H1 (cell line): Measurements from ENCODE around the gene MSANTD3. TPM values are rescaled to one million over a fixed set of nuclear protein-coding genes. Genes with fewer than 3 reads are reported as not detected.

ENCODE experiments used
- CTCF ChIA-PET: fragments of 300-600 bp; sonication (Branson Sonifier 250); formaldehyde crosslinking; loops from one replicate; lab custom pipeline; 2021; ENCODE audit not compliant: partially characterized antibody; lab: Charles Lee
- POLR2A ChIA-PET: fragments of 300-600 bp; sonication (Branson Sonifier 250); formaldehyde crosslinking; loops from one replicate; lab custom pipeline; 2021; ENCODE audit warnings: inconsistent platforms; ENCODE audit not compliant: partially characterized antibody; lab: Charles Lee
- DNase-seq, 2 experiments: peaks; one replicate each; pipeline versions ENCODE4 v3.0.0 to v3.0.0-alpha.2; 2010 to 2022; ENCODE audit warnings: low spot score in 2 of 2, low read depth in 1 of 2, mixed read lengths in 1 of 2
- FAIRE-seq: peaks from 2 replicates; lab custom pipeline; 2011; peaks lifted over from hg19 to GRCh38; lab: Jason Lieb, UNC
- H2AFZ ChIP-seq: 2 replicates; pipeline ENCODE4 v1.8.1; 2012; ENCODE audit warnings: low read length, inconsistent platforms
- H2AK5ac ChIP-seq: 2 replicates; pipeline ENCODE4 v1.6.1; 2013; ENCODE audit warnings: low read depth, low read length
- H2BK120ac ChIP-seq: replicated peaks from 2 replicates; pipeline ENCODE3; 2013; ENCODE audit warnings: low read depth, low read length, inconsistent platforms
- H2BK12ac ChIP-seq: 2 replicates; pipeline ENCODE4 v1.6.1; 2013; ENCODE audit warnings: low read depth, low read length
- H2BK15ac ChIP-seq: 2 replicates; pipeline ENCODE4 v1.6.1; 2013; ENCODE audit warnings: low read length
- H2BK20ac ChIP-seq: 2 replicates; pipeline ENCODE4 v1.6.1; 2013; ENCODE audit warnings: low read length
- H2BK5ac ChIP-seq: 2 replicates; pipeline ENCODE4 v1.6.1; 2013; ENCODE audit warnings: low read depth, low read length
- H3K14ac ChIP-seq: 2 replicates; pipeline ENCODE4 v1.6.1; 2013; ENCODE audit warnings: inconsistent platforms; ENCODE audit not compliant: insufficient read length
- H3K18ac ChIP-seq: 2 replicates; pipeline ENCODE4 v1.6.1; 2013; ENCODE audit warnings: low read length; ENCODE audit errors: extremely low read depth
- H3K23ac ChIP-seq: 2 replicates; pipeline ENCODE4 v1.6.1; 2013; ENCODE audit warnings: inconsistent platforms; ENCODE audit not compliant: insufficient read length
- H3K23me2 ChIP-seq: 2 replicates; pipeline ENCODE4 v1.6.1; 2013; ENCODE audit warnings: low read depth, low read length
- H3K27ac ChIP-seq: 2 replicates; pipeline ENCODE4 v1.6.1; 2011; ENCODE audit warnings: low read depth, low read length, inconsistent platforms
- H3K27me3 ChIP-seq, 4 experiments: replicated peaks in 1 of 4; 1 replicate in 1 of 4; 2 replicates in 3 of 4; pipeline versions ENCODE4 v1.6.1 to v1.8.1; 2011 to 2013; ENCODE audit warnings: low read length in 3 of 4, mild to moderate bottlenecking in 3 of 4, inconsistent platforms in 2 of 4, mixed read lengths in 2 of 4, moderate library complexity in 1 of 4; ENCODE audit not compliant: control insufficient read depth in 3 of 4, insufficient read depth in 3 of 4; ENCODE audit errors: extremely low read depth in 1 of 4
- H3K36me3 ChIP-seq, 4 experiments: 2 replicates each; pipeline versions ENCODE4 v1.6.1 to v1.8.1; 2011 to 2013; ENCODE audit warnings: mild to moderate bottlenecking in 4 of 4, low read length in 3 of 4, moderate library complexity in 2 of 4, control low read depth in 1 of 4, inconsistent platforms in 1 of 4; ENCODE audit not compliant: insufficient read depth in 4 of 4, control insufficient read depth in 2 of 4
- H3K4ac ChIP-seq: replicated peaks from 2 replicates; pipeline ENCODE3; 2013; ENCODE audit warnings: low read length, low read depth, mixed read lengths, inconsistent platforms; ENCODE audit not compliant: insufficient read length
- H3K4me1 ChIP-seq, 4 experiments: replicated peaks in 1 of 4; 1 replicate in 1 of 4; 2 replicates in 3 of 4; pipeline versions ENCODE4 v1.6.1 to v1.8.1; 2011 to 2013; ENCODE audit warnings: low read length in 3 of 4, inconsistent platforms in 2 of 4, mixed read lengths in 1 of 4; ENCODE audit not compliant: insufficient read depth in 4 of 4, control insufficient read depth in 3 of 4
- H3K4me2 ChIP-seq, 2 experiments: 2 replicates each; pipeline versions ENCODE4 v1.6.1 to v1.8.1; 2011 to 2013; ENCODE audit warnings: low read depth in 2 of 2, low read length in 2 of 2, control low read depth in 1 of 2, inconsistent platforms in 1 of 2, mild to moderate bottlenecking in 1 of 2; ENCODE audit not compliant: insufficient read depth in 1 of 2
- H3K4me3 ChIP-seq, 4 experiments: fragments of 200-600, 300-600 bp in 1 of 4; sonication (generic), shearing (Covaris generic), sonication (Bioruptor Twin) in 1 of 4; 2 replicates each; pipeline versions ENCODE4 v1.5.1 to v1.8.1; 2011 to 2016; ENCODE audit warnings: low read length in 4 of 4, low read depth in 3 of 4, control low read depth in 2 of 4, inconsistent platforms in 2 of 4, mild to moderate bottlenecking in 2 of 4, mixed read lengths in 1 of 4, moderate library complexity in 1 of 4; ENCODE audit not compliant: insufficient read depth in 2 of 4; ENCODE audit errors: extremely low read depth in 1 of 4
- H3K56ac ChIP-seq: replicated peaks from 2 replicates; pipeline ENCODE3; 2013; ENCODE audit warnings: low read depth, mild to moderate bottlenecking, mixed read lengths, low read length, inconsistent platforms; ENCODE audit not compliant: insufficient read length
- H3K79me1 ChIP-seq: 2 replicates; pipeline ENCODE4 v1.6.1; 2013; ENCODE audit warnings: low read depth, low read length, control low read depth
- H3K79me2 ChIP-seq, 2 experiments: 2 replicates each; pipeline versions ENCODE4 v1.6.1 to v1.8.1; 2012 to 2013; ENCODE audit warnings: low read length in 2 of 2, mild to moderate bottlenecking in 2 of 2, inconsistent platforms in 1 of 2; ENCODE audit not compliant: insufficient read depth in 2 of 2, control insufficient read depth in 1 of 2
- H3K9ac ChIP-seq, 4 experiments: replicated peaks in 1 of 4; 1 replicate in 1 of 4; 2 replicates in 3 of 4; pipeline versions ENCODE4 v1.6.1 to v1.8.1; 2011 to 2013; ENCODE audit warnings: low read depth in 3 of 4, low read length in 3 of 4, control low read depth in 2 of 4, mild to moderate bottlenecking in 2 of 4, moderate library complexity in 2 of 4, inconsistent platforms in 1 of 4; ENCODE audit errors: extremely low read depth in 1 of 4
- H3K9me3 ChIP-seq, 2 experiments: 2 replicates each; pipeline versions ENCODE4 v1.6.1 to v1.8.1; 2012 to 2013; ENCODE audit warnings: mild to moderate bottlenecking in 2 of 2, moderate library complexity in 2 of 2, control low read depth in 1 of 2, inconsistent platforms in 1 of 2, low read depth in 1 of 2, low read length in 1 of 2, mixed read lengths in 1 of 2; ENCODE audit not compliant: insufficient read depth in 2 of 2
- H4K20me1 ChIP-seq, 2 experiments: replicated peaks in 1 of 2; 2 replicates each; pipeline versions ENCODE3 to v1.8.1; 2011 to 2013; ENCODE audit warnings: inconsistent platforms in 2 of 2, low read length in 2 of 2, mild to moderate bottlenecking in 1 of 2; ENCODE audit not compliant: insufficient read depth in 2 of 2, control insufficient read depth in 1 of 2
- H4K5ac ChIP-seq: 2 replicates; pipeline ENCODE4 v1.6.1; 2013; ENCODE audit warnings: low read length, low read depth, mixed read lengths, inconsistent platforms; ENCODE audit not compliant: insufficient read length
- H4K8ac ChIP-seq: 2 replicates; pipeline ENCODE4 v1.8.0; 2013; ENCODE audit warnings: mild to moderate bottlenecking, moderate library complexity, low read length, inconsistent platforms; ENCODE audit not compliant: insufficient read depth; ENCODE audit errors: extremely low read depth
- H4K91ac ChIP-seq: replicated peaks from 2 replicates; pipeline ENCODE3; 2013; ENCODE audit warnings: low read length, mixed read lengths, inconsistent platforms; ENCODE audit not compliant: insufficient read length
- CEBPB ChIP-seq: IDR thresholded peaks from 2 replicates; pipeline ENCODE4 v1.6.1; 2012; ENCODE audit warnings: low read depth, low read length
- CTBP2 ChIP-seq: IDR thresholded peaks from 2 replicates; pipeline ENCODE4 v1.7.0; 2011; ENCODE audit warnings: borderline replicate concordance, mild to moderate bottlenecking, moderate library complexity, mixed read lengths, low read length; ENCODE audit not compliant: insufficient read depth, insufficient read length
- KDM5A ChIP-seq: fragments of 200-600 bp; IDR thresholded peaks from 2 replicates; pipeline ENCODE4 v1.7.1; 2012; ENCODE audit warnings: mild to moderate bottlenecking, low read length, inconsistent platforms, mixed read lengths
- PHF8 ChIP-seq: fragments of 200-600 bp; sonication (generic); conservative IDR thresholded peaks from 2 replicates; pipeline ENCODE4 v1.7.1; 2012; ENCODE audit warnings: low read depth, mild to moderate bottlenecking, inconsistent platforms, low read length, moderate library complexity
- POLR2AphosphoS5 ChIP-seq: IDR thresholded peaks from 2 replicates; pipeline ENCODE4 v1.6.1; 2011; ENCODE audit warnings: low read depth, low read length
- RXRA ChIP-seq: IDR thresholded peaks from 2 replicates; pipeline ENCODE4 v1.6.1; 2011; ENCODE audit warnings: low read depth, mild to moderate bottlenecking, low read length, moderate library complexity; ENCODE audit not compliant: insufficient read depth
- SIRT6 ChIP-seq: IDR thresholded peaks from one replicate; pipeline ENCODE4 v1.7.1; 2012; ENCODE audit warnings: low read length, inconsistent platforms
- SP4 ChIP-seq: IDR thresholded peaks from 2 replicates; pipeline ENCODE4 v1.6.1; 2012; ENCODE audit warnings: low read length, inconsistent platforms
- TAF7 ChIP-seq: optimal IDR thresholded peaks from 2 replicates; pipeline ENCODE3; 2011; ENCODE audit warnings: low read depth, mild to moderate bottlenecking, inconsistent platforms, low read length, moderate library complexity, borderline replicate concordance
- TCF12 ChIP-seq: IDR thresholded peaks from 2 replicates; pipeline ENCODE4 v1.6.1; 2011; ENCODE audit warnings: low read depth, mild to moderate bottlenecking, low read length
- WGBS, 2 experiments: shearing (Covaris generic) in 1 of 2; methylation state at CpG; one replicate each; pipeline versions ENCODE4 v1.1.6 to v1.1.7; 2013 to 2015; ENCODE audit warnings: low lambda C conversion rate in 2 of 2, mixed read lengths in 2 of 2, inconsistent platforms in 1 of 2, low coverage in 1 of 2, missing lambda C conversion rate in 1 of 2; ENCODE audit not compliant: insufficient replicate concordance in 2 of 2, insufficient coverage in 1 of 2, insufficient read length in 1 of 2; ENCODE audit errors: extremely low coverage in 1 of 2, missing lambda C conversion rate in 1 of 2; 5-methylcytosine and 5-hydroxymethylcytosine counted together
- polyA plus RNA-seq, 7 experiments: library from polyadenylated mRNA; depleted of rRNA in 3 of 7; stranded (reverse) in 5 of 7; unstranded in 2 of 7; fragments of >200 nt in 5 of 7; fragments of 200-250 nt in 2 of 7; gene quantifications; 1 replicate in 5 of 7; 2 replicates in 1 of 7; 4 replicates in 1 of 7; pipeline versions ENCODE4 v1.2.1 to v1.2.3, GENCODE V29; 2011 to 2013; ENCODE audit warnings: missing spikeins in 2 of 7, mixed read lengths in 2 of 7
- total RNA-seq: library from RNA; stranded (reverse); fragmentation: NEBNext Ultra II Directional; extraction: Animal tissue kit (Norgen Biotek cat#: 25700); gene quantifications from 2 replicates; pipeline ENCODE4 v1.2.1, GENCODE V29; 2021
- TF ChIP-seq, protein P1 (sequence below), 3 experiments: IDR thresholded peaks; 1 replicate in 2 of 3; 2 replicates in 1 of 3; pipeline versions ENCODE4 v1.5.1 to v1.6.1; 2011; ENCODE audit warnings: low read length in 3 of 3, mild to moderate bottlenecking in 3 of 3, inconsistent platforms in 2 of 3, low read depth in 1 of 3, moderate library complexity in 1 of 3; ENCODE audit not compliant: insufficient read depth in 1 of 3; ENCODE audit errors: control extremely low read depth in 1 of 3
- TF ChIP-seq, protein P2 (sequence below): IDR thresholded peaks from 2 replicates; pipeline ENCODE4 v1.6.1; 2012; ENCODE audit warnings: inconsistent platforms

Gene MSANTD3
- total and polyA plus RNA-seq, 2 of the 8 experiments (the other 6 are each of a cell fraction or from before 2014, with no cell fraction given): 12.0 to 41.3 TPM

DNA sequence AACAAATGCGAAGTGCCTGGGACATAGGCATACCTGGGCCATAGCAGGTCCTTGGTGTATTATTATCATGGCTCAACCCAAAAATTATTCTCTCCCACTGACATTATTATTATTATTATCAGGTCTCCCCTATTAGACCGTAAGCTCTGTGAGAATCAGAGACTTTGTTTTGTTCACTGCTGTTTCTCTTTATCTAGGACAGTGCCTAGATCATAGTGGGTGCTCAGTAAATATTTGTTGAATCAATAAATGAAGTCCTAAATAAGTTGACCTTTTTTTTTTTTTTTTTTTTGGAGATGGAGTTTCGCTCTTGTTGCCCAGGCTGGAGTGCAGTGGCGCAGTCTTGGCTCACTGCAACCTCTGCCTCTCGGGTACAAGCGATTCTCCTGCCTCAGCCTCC is 41.1 kb downstream of the MSANTD3 start:
- Histone ChIP-seq H3K23ac (no peak overlapping the region), H2BK12ac (no peak overlapping the region), H3K14ac (no peak overlapping the region), H2BK20ac (no peak overlapping the region), H3K4me1 (peaks cover 0 to 5% (median 2%) of the 10 kb centered on the region in 4 experiments; a peak in 4 of 7 replicates), H3K9ac (no peak overlapping the region), H3K27me3 (no peaks in the 10 kb centered on the region), H3K4ac (no peak overlapping the region), H2BK5ac (no peak overlapping the region), H3K79me2 (peaks cover 0 to 7% of the 10 kb centered on the region in 2 experiments; a peak in 1 of 4 replicates), H2AK5ac (no peak overlapping the region), H3K56ac (no peak overlapping the region), H2BK120ac (no peak overlapping the region), H4K8ac (no peak overlapping the region), H3K4me3 (no peak overlapping the region), H3K18ac (no peak overlapping the region), H4K5ac (no peak overlapping the region), H4K20me1 (no peaks in the 10 kb centered on the region), H4K91ac (no peak overlapping the region), H3K36me3 (no peaks in the 10 kb centered on the region), H3K27ac (no peak overlapping the region), H2AFZ (no peak overlapping the region), H3K9me3 (no peaks in the 10 kb centered on the region), H3K23me2 (peaks cover 2% of the 10 kb centered on the region; the same call in 1 of the 2 replicates), H2BK15ac (no peak overlapping the region), H3K4me2 (no peak overlapping the region), H3K79me1 (no peaks in the 10 kb centered on the region)
- ChIA-PET POLR2A (no interaction called here), CTCF (no interaction called here)
- DNase-seq: no peak
- WGBS, 2 experiments: 99% methylated on average over 5 of the region's 6 CpGs; no CpG with 5 or more reads in 1 of the 2 experiments
- FAIRE-seq: no peak
- TF ChIP-seq CTBP2: no peak
- no peak for TF ChIP-seq TCF12
- no peak for TF ChIP-seq PHF8
- TF ChIP-seq TAF7: no peak
- TF ChIP-seq SIRT6: no peak
- no peak for TF ChIP-seq KDM5A
- no peak for TF ChIP-seq RXRA
- TF ChIP-seq SP4: no peak
- no peak for TF ChIP-seq CEBPB
- no peak for TF ChIP-seq POLR2AphosphoS5
- TF ChIP-seq, protein P1, sequence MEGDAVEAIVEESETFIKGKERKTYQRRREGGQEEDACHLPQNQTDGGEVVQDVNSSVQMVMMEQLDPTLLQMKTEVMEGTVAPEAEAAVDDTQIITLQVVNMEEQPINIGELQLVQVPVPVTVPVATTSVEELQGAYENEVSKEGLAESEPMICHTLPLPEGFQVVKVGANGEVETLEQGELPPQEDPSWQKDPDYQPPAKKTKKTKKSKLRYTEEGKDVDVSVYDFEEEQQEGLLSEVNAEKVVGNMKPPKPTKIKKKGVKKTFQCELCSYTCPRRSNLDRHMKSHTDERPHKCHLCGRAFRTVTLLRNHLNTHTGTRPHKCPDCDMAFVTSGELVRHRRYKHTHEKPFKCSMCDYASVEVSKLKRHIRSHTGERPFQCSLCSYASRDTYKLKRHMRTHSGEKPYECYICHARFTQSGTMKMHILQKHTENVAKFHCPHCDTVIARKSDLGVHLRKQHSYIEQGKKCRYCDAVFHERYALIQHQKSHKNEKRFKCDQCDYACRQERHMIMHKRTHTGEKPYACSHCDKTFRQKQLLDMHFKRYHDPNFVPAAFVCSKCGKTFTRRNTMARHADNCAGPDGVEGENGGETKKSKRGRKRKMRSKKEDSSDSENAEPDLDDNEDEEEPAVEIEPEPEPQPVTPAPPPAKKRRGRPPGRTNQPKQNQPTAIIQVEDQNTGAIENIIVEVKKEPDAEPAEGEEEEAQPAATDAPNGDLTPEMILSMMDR (IDR thresholded peaks at IDR 0.05; ENCODE audit: control extremely low read depth in 1 of 3, insufficient read depth in 1 of 3, low read depth in 1 of 3, low read length in 3 of 3): no peak
- TF ChIP-seq, protein P2, sequence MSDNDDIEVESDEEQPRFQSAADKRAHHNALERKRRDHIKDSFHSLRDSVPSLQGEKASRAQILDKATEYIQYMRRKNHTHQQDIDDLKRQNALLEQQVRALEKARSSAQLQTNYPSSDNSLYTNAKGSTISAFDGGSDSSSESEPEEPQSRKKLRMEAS: no peak
